PFSK-1 (cell line): ENCODE data around the gene PDCD6IP.

Experiments used
- POLR2AphosphoS5 ChIP-seq: IDR thresholded peaks from 2 replicates; pipeline ENCODE4 v1.6.1; 2012; ENCODE audit warnings: low read depth, mild to moderate bottlenecking, control low read depth, low read length, moderate library complexity
- SIN3A ChIP-seq: IDR thresholded peaks from 2 replicates; pipeline ENCODE4 v1.6.1; 2012; ENCODE audit warnings: mild to moderate bottlenecking, low read length, moderate library complexity, borderline replicate concordance; ENCODE audit not compliant: insufficient read depth
- TAF1 ChIP-seq: IDR thresholded peaks from 2 replicates; pipeline ENCODE4 v1.6.1; 2012; ENCODE audit warnings: low read length, control low read depth, borderline replicate concordance; ENCODE audit not compliant: insufficient read depth

DNA sequence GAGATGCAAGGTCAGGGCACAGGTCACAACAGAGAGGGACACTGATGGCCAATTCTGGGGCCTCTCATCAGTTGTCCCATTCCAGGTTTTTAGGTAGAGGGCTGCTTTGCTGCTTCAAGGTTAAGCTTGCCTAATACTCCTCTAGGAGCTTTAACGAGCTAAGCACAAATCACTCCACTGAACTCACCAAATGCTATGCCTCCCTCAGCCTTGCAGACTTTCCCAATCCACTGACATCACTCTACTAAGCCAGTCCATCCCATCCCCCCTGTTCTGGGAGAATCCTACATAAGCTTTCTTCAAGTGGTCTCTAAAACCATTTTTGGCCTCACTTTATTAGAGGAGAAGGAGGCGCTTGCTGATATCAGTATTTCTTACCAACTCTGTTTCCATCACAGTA lies 24.8 kb upstream of the PDCD6IP start:
- TF ChIP-seq TAF1: no peak
- TF ChIP-seq SIN3A: no peak
- TF ChIP-seq POLR2AphosphoS5: no peak
